ENCODE measurements around the gene CSPG4.

CSPG4 gene

GRCh38 chr15:75727851-75728715 is 15.4 kb upstream of the CSPG4 start:
- Histone ChIP-seq H3K9me3 (ENCODE audit: low read length) (no peaks in the 10 kb centered on the region), H3K27ac (ENCODE audit: low read depth, low read length) (no peak overlapping the region), H3K27me3 (ENCODE audit: control insufficient read depth in 1 of 2, insufficient read depth in 2 of 2, low read length in 2 of 2) (no peaks in the 10 kb centered on the region), H3K4me3 (ENCODE audit: low read depth in 1 of 2, low read length in 2 of 2) (no peak overlapping the region), H3K36me3 (ENCODE audit: insufficient read depth, low read length) (no peaks in the 10 kb centered on the region), H3K9ac (ENCODE audit: low read length) (no peak overlapping the region), H3K4me1 (ENCODE audit: insufficient read depth, low read length) (peaks cover 37% of the 10 kb centered on the region)

DNA sequence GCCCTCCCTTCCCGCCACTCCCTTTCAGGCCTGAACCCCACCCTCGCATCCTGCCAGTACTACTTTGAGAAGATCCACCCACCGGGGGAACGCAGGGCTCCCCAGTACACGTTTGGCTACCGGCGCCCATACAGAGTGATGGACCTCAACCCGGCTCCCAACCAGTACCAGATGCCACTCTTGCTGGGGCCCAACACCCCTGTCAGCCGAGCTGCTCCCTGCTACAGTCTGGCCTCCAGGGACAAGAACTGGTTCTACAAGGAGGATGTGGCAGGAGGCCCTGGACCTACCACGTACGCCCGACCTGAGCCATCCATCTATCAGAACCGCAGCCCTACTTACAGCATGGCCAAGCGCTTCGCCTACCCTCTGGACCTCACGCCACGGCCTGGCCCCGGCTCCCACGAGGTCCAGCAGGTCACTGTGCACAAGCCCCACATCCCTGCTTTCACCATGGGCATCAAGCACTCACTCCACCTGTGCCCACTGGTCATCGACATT is 14.4 kb upstream of the CSPG4 start:
- no peak overlapping the region for H3K9ac ChIP-seq (ENCODE audit: low read length)

DNA sequence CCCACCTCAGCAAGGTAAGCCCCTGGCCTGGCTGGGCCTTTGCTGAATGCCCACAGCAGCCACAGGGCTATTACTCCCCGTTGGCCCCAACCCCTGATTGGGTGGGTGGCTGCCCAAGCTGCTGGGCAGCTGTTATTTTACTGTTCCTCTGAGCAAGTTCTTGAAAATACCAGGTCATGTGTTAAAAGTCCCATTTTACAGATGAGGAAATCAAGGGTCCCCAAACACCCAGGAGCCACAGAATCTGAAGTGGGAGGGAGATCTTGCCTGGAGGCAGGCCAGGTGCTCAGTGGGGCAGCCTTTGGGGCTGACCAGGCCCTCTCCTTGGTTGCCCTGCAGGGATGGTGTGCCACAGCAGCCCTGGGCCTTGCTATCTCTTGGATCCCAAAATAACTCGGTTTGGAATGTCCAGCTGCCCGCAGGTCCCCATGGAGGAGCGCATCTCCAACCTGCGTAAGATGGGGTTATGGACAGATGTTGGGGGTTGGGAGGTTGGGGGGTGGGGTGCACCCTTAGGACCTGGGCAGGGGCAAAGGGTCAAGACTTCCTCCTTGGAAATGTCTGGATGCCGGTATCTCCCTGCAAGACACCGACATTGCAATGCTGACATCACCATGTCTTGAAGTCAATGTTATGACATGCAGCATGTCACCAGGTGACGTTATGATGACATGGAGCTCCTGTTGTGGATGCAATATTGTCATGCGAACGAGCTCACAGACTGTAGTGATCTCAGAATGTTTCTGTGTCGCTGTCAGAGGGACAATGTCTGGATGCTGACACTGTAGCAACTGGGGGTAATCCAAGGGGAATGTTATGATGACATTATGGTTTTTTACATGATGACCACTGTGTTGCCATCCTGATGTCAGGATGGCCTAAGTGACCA is 13.3 kb upstream of the CSPG4 start:
- Histone ChIP-seq H3K36me3 (ENCODE audit: insufficient read depth, low read length) (no peaks in the 10 kb centered on the region), H3K9ac (ENCODE audit: low read length) (no peak overlapping the region), H3K9me3 (ENCODE audit: low read length) (no peaks in the 10 kb centered on the region), H3K27ac (ENCODE audit: low read depth, low read length) (no peak overlapping the region), H3K4me3 (ENCODE audit: low read depth in 1 of 2, low read length in 2 of 2) (no peak overlapping the region), H3K27me3 (ENCODE audit: control insufficient read depth in 1 of 2, insufficient read depth in 2 of 2, low read length in 2 of 2) (no peaks in the 10 kb centered on the region), H3K4me1 (ENCODE audit: insufficient read depth, low read length) (peaks cover 29% of the 10 kb centered on the region)

More for the DNA sequence above, 14.4 kb upstream of the CSPG4 start:
- Histone ChIP-seq H3K36me3 (ENCODE audit: insufficient read depth, low read length) (no peaks in the 10 kb centered on the region), H3K4me1 (ENCODE audit: insufficient read depth, low read length) (peaks cover 35% of the 10 kb centered on the region), H3K27me3 (ENCODE audit: control insufficient read depth in 1 of 2, insufficient read depth in 2 of 2, low read length in 2 of 2) (no peaks in the 10 kb centered on the region), H3K27ac (ENCODE audit: low read depth, low read length) (no peak overlapping the region), H3K4me3 (ENCODE audit: low read depth in 1 of 2, low read length in 2 of 2) (no peak overlapping the region), H3K9me3 (ENCODE audit: low read length) (no peaks in the 10 kb centered on the region)

DNA sequence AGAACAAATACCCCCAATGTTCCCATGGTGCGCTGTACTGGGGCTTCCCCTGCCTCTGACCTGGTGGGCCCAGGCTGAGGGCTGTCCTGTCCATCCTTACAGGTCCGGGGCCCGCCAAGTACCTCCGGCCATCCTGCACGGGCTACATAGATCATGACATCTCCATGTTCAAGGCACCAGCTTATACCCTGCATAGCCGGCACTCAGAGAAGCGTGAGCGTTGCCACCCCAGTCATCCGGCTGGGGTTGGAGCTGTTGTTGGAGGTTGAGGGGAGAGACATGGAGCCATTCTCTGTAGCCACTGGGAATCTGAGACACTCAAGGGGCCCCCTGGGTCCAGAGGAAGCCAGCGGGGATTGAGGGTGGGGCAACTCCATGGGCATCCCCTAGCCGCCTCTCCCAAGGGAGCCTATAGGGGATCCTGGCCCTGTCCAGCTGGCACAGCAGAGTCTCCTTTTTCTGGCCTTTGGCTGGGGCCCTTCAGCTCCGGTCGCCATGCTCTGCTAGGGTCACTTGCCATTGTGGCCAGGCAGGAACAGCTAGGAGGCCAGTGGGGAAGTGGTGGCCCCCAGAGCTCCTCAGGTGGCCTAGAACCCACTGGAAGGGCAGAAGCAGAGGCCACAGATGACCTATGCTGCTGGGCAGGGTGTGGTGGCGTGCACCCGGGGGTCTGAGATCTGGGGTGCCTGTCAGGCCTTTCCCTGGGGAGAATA is 12.5 kb upstream of the CSPG4 start:
- peak overlapping the region; percentile 75 for H3K9ac ChIP-seq (ENCODE audit: low read length)
- H3K27ac ChIP-seq (ENCODE audit: low read depth, low read length), result no peak overlapping the region

DNA sequence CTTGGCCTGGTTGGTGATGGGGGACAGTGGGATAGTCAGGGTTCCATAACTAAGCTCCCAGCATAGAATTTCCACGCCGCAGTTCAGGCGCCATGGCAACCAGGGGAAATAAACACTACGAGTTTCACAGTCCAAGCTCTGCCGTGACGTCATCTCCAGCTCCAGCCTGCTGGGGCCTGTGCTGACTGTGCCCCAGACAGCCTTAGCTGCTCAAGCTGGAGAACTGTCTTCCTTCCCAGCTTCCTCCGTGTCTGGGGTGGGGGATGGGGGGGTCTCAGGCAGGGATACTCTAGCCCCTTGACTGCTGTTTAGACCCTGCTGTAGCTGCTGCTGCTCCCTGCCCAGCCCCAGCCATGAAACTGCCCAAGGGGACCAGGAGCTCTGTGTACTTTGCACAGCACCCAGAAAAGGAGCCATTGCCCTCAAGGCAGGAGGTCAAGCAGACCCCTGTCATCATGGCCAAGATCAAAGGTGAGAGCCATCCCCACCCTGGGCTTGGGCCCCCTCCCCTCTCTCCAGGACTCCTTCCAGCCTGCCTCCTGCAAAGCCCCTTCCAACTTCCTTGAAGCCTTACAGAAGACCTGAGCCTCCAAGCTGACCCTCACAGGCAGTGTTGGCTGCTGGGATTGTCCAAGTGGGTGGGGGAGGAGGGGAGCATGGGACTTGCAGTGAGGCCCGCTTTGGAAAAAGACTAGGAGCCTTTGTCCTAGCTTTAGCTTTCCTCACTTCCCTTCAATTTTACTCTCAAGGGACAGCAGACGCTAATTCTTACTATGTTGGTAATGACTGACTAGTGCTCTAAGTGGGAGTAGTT is 11.4 kb upstream of the CSPG4 start:
- Histone ChIP-seq H3K9ac (ENCODE audit: low read length) (peak overlapping the region; percentile 75), H3K27ac (ENCODE audit: low read depth, low read length) (peak overlapping the region; percentile 79), H3K9me3 (ENCODE audit: low read length) (no peaks in the 10 kb centered on the region), H3K4me1 (ENCODE audit: insufficient read depth, low read length) (peaks cover 34% of the 10 kb centered on the region), H3K4me3 (ENCODE audit: low read depth in 1 of 2, low read length in 2 of 2) (peak overlapping the region in 1 of 2 donors; percentile 22), H3K36me3 (ENCODE audit: insufficient read depth, low read length) (no peaks in the 10 kb centered on the region), H3K27me3 (ENCODE audit: control insufficient read depth in 1 of 2, insufficient read depth in 2 of 2, low read length in 2 of 2) (no peaks in the 10 kb centered on the region)

More for the DNA sequence above, 12.5 kb upstream of the CSPG4 start:
- Histone ChIP-seq H3K9me3 (ENCODE audit: low read length) (no peaks in the 10 kb centered on the region), H3K27me3 (ENCODE audit: control insufficient read depth in 1 of 2, insufficient read depth in 2 of 2, low read length in 2 of 2) (no peaks in the 10 kb centered on the region), H3K4me3 (ENCODE audit: low read depth in 1 of 2, low read length in 2 of 2) (no peak overlapping the region), H3K36me3 (ENCODE audit: insufficient read depth, low read length) (no peaks in the 10 kb centered on the region), H3K4me1 (ENCODE audit: insufficient read depth, low read length) (peaks cover 34% of the 10 kb centered on the region)

GRCh38 chr15:75723171-75723846 is 10.7 kb upstream of the CSPG4 start:
- H3K36me3 ChIP-seq (ENCODE audit: insufficient read depth, low read length), result no peaks in the 10 kb centered on the region
- H3K27me3 ChIP-seq (ENCODE audit: control insufficient read depth in 1 of 2, insufficient read depth in 2 of 2, low read length in 2 of 2), result no peaks in the 10 kb centered on the region
- no peaks in the 10 kb centered on the region for H3K9me3 ChIP-seq (ENCODE audit: low read length)
- peak overlapping the region; percentile 79 for H3K27ac ChIP-seq (ENCODE audit: low read depth, low read length)
- H3K9ac ChIP-seq (ENCODE audit: low read length), result peak overlapping the region; percentile 75
- peak overlapping the region in 1 of 2 donors; percentile 22 for H3K4me3 ChIP-seq (ENCODE audit: low read depth in 1 of 2, low read length in 2 of 2)
- peaks cover 42% of the 10 kb centered on the region for H3K4me1 ChIP-seq (ENCODE audit: insufficient read depth, low read length)

DNA sequence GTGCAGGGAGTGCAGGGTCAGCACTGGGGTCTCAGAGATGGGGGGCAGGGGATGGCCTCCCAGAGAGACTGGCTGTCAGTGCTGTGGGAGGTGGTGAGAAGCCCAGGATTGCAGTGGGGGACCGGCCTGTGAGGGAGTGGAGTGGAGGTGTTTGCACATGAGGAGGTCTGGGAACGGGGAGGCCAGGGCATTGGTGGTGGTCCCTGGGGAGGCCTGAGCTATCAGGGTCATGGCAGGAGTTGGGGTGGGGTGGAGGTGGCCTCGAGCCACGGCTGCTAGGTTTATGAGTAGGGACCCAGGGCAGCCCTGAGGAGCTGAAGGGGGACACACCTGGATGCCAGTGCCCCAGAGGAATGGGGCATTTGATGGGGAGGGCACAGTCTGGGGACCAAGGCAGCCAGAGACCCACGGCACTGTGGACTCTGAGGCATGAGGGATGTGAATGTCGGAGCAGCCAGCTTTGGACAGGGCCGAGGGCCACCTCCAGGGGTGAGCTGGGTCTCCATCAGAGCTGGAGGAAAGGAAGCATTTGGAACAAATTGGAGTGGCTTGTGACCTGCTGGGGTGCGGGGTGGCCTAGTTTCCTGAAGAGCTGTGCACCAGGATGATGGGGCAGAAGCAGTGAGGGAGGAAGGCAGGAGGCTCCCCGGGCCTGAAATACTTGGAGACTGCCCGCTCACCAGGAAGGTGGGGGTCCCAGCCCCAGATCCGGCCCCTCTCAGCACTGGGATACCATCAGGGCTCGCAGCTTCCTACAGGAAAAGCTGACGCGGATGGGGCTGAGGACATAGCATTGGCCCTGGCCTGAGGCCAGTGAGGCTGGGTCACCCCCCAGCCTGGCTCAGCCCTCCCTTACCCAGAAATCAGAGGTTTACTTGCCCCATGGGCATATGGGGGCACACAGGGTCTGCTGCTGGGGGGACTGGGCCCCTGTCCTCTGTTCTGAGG is 9.5 kb upstream of the CSPG4 start:
- Histone ChIP-seq H3K27ac (ENCODE audit: low read depth, low read length) (peak overlapping the region; percentile 79), H3K4me3 (ENCODE audit: low read depth in 1 of 2, low read length in 2 of 2) (no peak overlapping the region), H3K9ac (ENCODE audit: low read length) (peak overlapping the region; percentile 3), H3K4me1 (ENCODE audit: insufficient read depth, low read length) (peaks cover 51% of the 10 kb centered on the region), H3K27me3 (ENCODE audit: control insufficient read depth in 1 of 2, insufficient read depth in 2 of 2, low read length in 2 of 2) (no peaks in the 10 kb centered on the region), H3K9me3 (ENCODE audit: low read length) (no peaks in the 10 kb centered on the region), H3K36me3 (ENCODE audit: insufficient read depth, low read length) (no peaks in the 10 kb centered on the region)

- Histone ChIP-seq H3K9ac (ENCODE audit: low read length) (no peak overlapping the region), H3K9me3 (ENCODE audit: low read length) (no peaks in the 10 kb centered on the region), H3K27me3 (ENCODE audit: control insufficient read depth in 1 of 2, insufficient read depth in 2 of 2, low read length in 2 of 2) (no peaks in the 10 kb centered on the region), H3K4me3 (ENCODE audit: low read depth in 1 of 2, low read length in 2 of 2) (no peak overlapping the region), H3K36me3 (ENCODE audit: insufficient read depth, low read length) (no peaks in the 10 kb centered on the region), H3K4me1 (ENCODE audit: insufficient read depth, low read length) (peaks cover 52% of the 10 kb centered on the region), H3K27ac (ENCODE audit: low read depth, low read length) (peak overlapping the region; percentile 19)
These were observed 8.9 kb upstream of the CSPG4 start for GRCh38 chr15:75721480-75721922.

GRCh38 chr15:75720787-75721479 is 8.3 kb upstream of the CSPG4 start:
- no peak overlapping the region for H3K9ac ChIP-seq (ENCODE audit: low read length)
- H3K4me3 ChIP-seq (ENCODE audit: low read depth in 1 of 2, low read length in 2 of 2), result no peak overlapping the region
- H3K9me3 ChIP-seq (ENCODE audit: low read length), result no peaks in the 10 kb centered on the region
- H3K27ac ChIP-seq (ENCODE audit: low read depth, low read length), result peak overlapping the region; percentile 63
- H3K4me1 ChIP-seq (ENCODE audit: insufficient read depth, low read length), result peaks cover 52% of the 10 kb centered on the region
- no peaks in the 10 kb centered on the region for H3K27me3 ChIP-seq (ENCODE audit: control insufficient read depth in 1 of 2, insufficient read depth in 2 of 2, low read length in 2 of 2)
- H3K36me3 ChIP-seq (ENCODE audit: insufficient read depth, low read length), result no peaks in the 10 kb centered on the region

Data from muscle layer of colon (tissue), 2 donors.